Trophoblast cell (in vitro differentiated cells and primary cell): ENCODE results near the gene ETV2.

Experiments
- DNase-seq, 2 donors: peaks; one replicate each; pipeline ENCODE4 v3.0.0-alpha.2; 2016
- H2AFZ ChIP-seq: 2 replicates; pipeline ENCODE4 v1.6.1; 2013; ENCODE audit warnings: low read length, moderate library complexity, mild to moderate bottlenecking; ENCODE audit not compliant: insufficient read depth, poor library complexity
- H2AK5ac ChIP-seq: 2 replicates; pipeline ENCODE4 v1.6.1; 2013; ENCODE audit warnings: mild to moderate bottlenecking, low read length
- H2BK120ac ChIP-seq: 2 replicates; pipeline ENCODE4 v1.6.1; 2013; ENCODE audit warnings: low read length, mild to moderate bottlenecking, moderate library complexity; ENCODE audit not compliant: insufficient read depth, poor library complexity
- H2BK12ac ChIP-seq: 2 replicates; pipeline ENCODE4 v1.6.1; 2013; ENCODE audit warnings: mild to moderate bottlenecking, low read length, moderate library complexity
- H2BK5ac ChIP-seq: 2 replicates; pipeline ENCODE4 v1.6.1; 2013; ENCODE audit warnings: low read length, low read depth, moderate library complexity, mild to moderate bottlenecking; ENCODE audit not compliant: poor library complexity
- H3K14ac ChIP-seq: 2 replicates; pipeline ENCODE4 v1.6.1; 2013; ENCODE audit warnings: mild to moderate bottlenecking, low read length
- H3K18ac ChIP-seq: 2 replicates; pipeline ENCODE4 v1.6.1; 2013; ENCODE audit warnings: mild to moderate bottlenecking, low read length
- H3K23ac ChIP-seq: 2 replicates; pipeline ENCODE4 v1.6.1; 2013; ENCODE audit warnings: low read length
- H3K27ac ChIP-seq: 2 replicates; pipeline ENCODE4 v1.5.1; 2013; ENCODE audit warnings: low read depth, mild to moderate bottlenecking, inconsistent platforms, low read length, moderate library complexity
- H3K27me3 ChIP-seq: 2 replicates; pipeline ENCODE4 v1.6.1; 2013; ENCODE audit warnings: inconsistent platforms, mild to moderate bottlenecking, low read length, moderate library complexity; ENCODE audit not compliant: insufficient read depth
- H3K36me3 ChIP-seq, 2 experiments: 1 replicate in 1 of 2; 2 replicates in 1 of 2; pipeline ENCODE4 v1.6.1; 2013; ENCODE audit warnings: low read length in 2 of 2, mild to moderate bottlenecking in 2 of 2, moderate library complexity in 1 of 2; ENCODE audit not compliant: insufficient read depth in 2 of 2, control insufficient read depth in 1 of 2
- H3K4ac ChIP-seq: 2 replicates; pipeline ENCODE4 v1.6.1; 2013; ENCODE audit warnings: low read depth, mild to moderate bottlenecking, low read length, moderate library complexity
- H3K4me1 ChIP-seq, 2 experiments: 1 replicate in 1 of 2; 2 replicates in 1 of 2; pipeline ENCODE4 v1.6.1; 2013; ENCODE audit warnings: low read length in 2 of 2, mild to moderate bottlenecking in 2 of 2, moderate library complexity in 1 of 2; ENCODE audit not compliant: insufficient read depth in 2 of 2, control insufficient read depth in 1 of 2
- H3K4me2 ChIP-seq: 2 replicates; pipeline ENCODE4 v1.6.1; 2013; ENCODE audit warnings: inconsistent platforms, mild to moderate bottlenecking, low read length, moderate library complexity
- H3K4me3 ChIP-seq: 2 replicates; pipeline ENCODE4 v1.5.1; 2013; ENCODE audit warnings: mild to moderate bottlenecking, low read depth, low read length, inconsistent platforms
- H3K79me1 ChIP-seq: one replicate; pipeline ENCODE4 v1.6.1; 2013; ENCODE audit warnings: low read length
- H3K79me2 ChIP-seq: 2 replicates; pipeline ENCODE4 v1.6.1; 2013; ENCODE audit warnings: low read length, mild to moderate bottlenecking; ENCODE audit not compliant: control insufficient read depth, insufficient read depth, poor library complexity
- H3K9ac ChIP-seq: 2 replicates; pipeline ENCODE4 v1.6.1; 2013; ENCODE audit warnings: mild to moderate bottlenecking, low read length
- H3K9me3 ChIP-seq: 2 replicates; pipeline ENCODE4 v1.6.1; 2013; ENCODE audit warnings: low read depth, mild to moderate bottlenecking, control low read depth, inconsistent platforms, low read length; ENCODE audit not compliant: insufficient read depth
- H4K12ac ChIP-seq: 2 replicates; pipeline ENCODE4 v1.6.1; 2013; ENCODE audit warnings: low read depth, mild to moderate bottlenecking, low read length, moderate library complexity
- H4K8ac ChIP-seq: 2 replicates; pipeline ENCODE4 v1.6.1; 2013; ENCODE audit warnings: low read depth, mild to moderate bottlenecking, low read length, moderate library complexity
- H4K91ac ChIP-seq: one replicate; pipeline ENCODE4 v1.6.1; 2013; ENCODE audit warnings: low read depth, mild to moderate bottlenecking, low read length, moderate library complexity
- WGBS: extraction: QIAGEN DNeasy Blood & Tissue Kit; methylation state at CpG from one replicate; pipeline ENCODE4 v1.1.7; 2013; ENCODE audit warnings: missing lambda C conversion rate; ENCODE audit not compliant: insufficient read length, insufficient coverage; ENCODE audit errors: extremely low coverage; 5-methylcytosine and 5-hydroxymethylcytosine counted together

ETV2 gene

GRCh38 chr19:35619290-35619923 is 22.1 kb upstream of the ETV2 start:
- H3K4me1 ChIP-seq: no peaks in the 10 kb centered on the region
- H3K9me3 ChIP-seq: peaks cover 2% of the 10 kb centered on the region
- H3K4me2 ChIP-seq: no peak overlapping the region
- no peak overlapping the region for H3K4me3 ChIP-seq
- no peak overlapping the region for H2BK12ac ChIP-seq
- H2BK120ac ChIP-seq: no peak overlapping the region
- DNase-seq: no peak
- no peak overlapping the region for H2BK5ac ChIP-seq
- H2AK5ac ChIP-seq: no peak overlapping the region
- no peak overlapping the region for H4K12ac ChIP-seq
- no CpG with 5 or more reads among the region's 12 CpGs for WGBS
- H3K36me3 ChIP-seq: peaks cover 40 to 53% of the 10 kb centered on the region in 2 experiments
- no peak overlapping the region for H4K8ac ChIP-seq
- no peaks in the 10 kb centered on the region for H3K27me3 ChIP-seq
- no peak overlapping the region for H3K18ac ChIP-seq
- no peak overlapping the region for H4K91ac ChIP-seq
- H3K23ac ChIP-seq: no peak overlapping the region
- no peak overlapping the region for H3K14ac ChIP-seq
- H3K79me2 ChIP-seq: no peaks in the 10 kb centered on the region
- no peak overlapping the region for H3K27ac ChIP-seq
- H3K9ac ChIP-seq: no peak overlapping the region
- H3K4ac ChIP-seq: no peak overlapping the region
- H3K79me1 ChIP-seq: no peaks in the 10 kb centered on the region
- no peak overlapping the region for H2AFZ ChIP-seq

DNA sequence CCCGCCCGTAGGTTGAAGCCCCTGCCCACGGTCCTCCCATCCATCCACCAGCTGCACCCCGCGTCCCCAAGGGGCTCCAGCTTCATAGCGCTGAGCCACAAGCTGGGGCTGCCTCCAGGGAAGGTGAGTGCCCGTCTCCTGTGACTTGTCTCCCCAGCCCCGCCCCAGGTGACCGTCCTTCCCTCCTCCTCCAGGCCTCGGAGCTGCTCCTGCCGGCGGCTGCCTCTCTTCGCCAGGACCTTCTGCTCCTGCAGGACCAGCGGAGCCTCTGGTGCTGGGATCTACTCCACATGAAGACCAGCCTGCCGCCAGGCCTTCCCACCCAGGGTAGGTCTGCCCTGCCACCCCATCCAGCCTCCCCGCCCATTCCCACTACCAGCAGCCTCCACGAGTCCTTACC is 21.5 kb upstream of the ETV2 start:
- no peak overlapping the region for H2BK5ac ChIP-seq
- no peak overlapping the region for H2BK120ac ChIP-seq
- H2BK12ac ChIP-seq: no peak overlapping the region
- H3K18ac ChIP-seq: no peak overlapping the region
- no peak overlapping the region for H4K91ac ChIP-seq
- no CpG with 5 or more reads among the region's 17 CpGs for WGBS
- no peak overlapping the region for H3K9ac ChIP-seq
- H3K27me3 ChIP-seq: no peaks in the 10 kb centered on the region
- no peak overlapping the region for H4K8ac ChIP-seq
- no peak overlapping the region for H2AK5ac ChIP-seq
- no peak for DNase-seq
- no peak overlapping the region for H3K4me2 ChIP-seq
- H3K23ac ChIP-seq: no peak overlapping the region
- H3K79me2 ChIP-seq: no peaks in the 10 kb centered on the region
- peaks cover 1% of the 10 kb centered on the region for H3K9me3 ChIP-seq
- H4K12ac ChIP-seq: no peak overlapping the region
- no peaks in the 10 kb centered on the region for H3K4me1 ChIP-seq
- no peak overlapping the region for H3K4ac ChIP-seq
- no peaks in the 10 kb centered on the region for H3K79me1 ChIP-seq
- H3K14ac ChIP-seq: no peak overlapping the region
- peaks cover 38 to 48% of the 10 kb centered on the region in 2 experiments for H3K36me3 ChIP-seq
- H2AFZ ChIP-seq: no peak overlapping the region
- no peak overlapping the region for H3K4me3 ChIP-seq
- no peak overlapping the region for H3K27ac ChIP-seq

GRCh38 chr19:35621708-35622107 is 19.8 kb upstream of the ETV2 start:
- no CpG with 5 or more reads among the region's 9 CpGs for WGBS
- H4K12ac ChIP-seq: no peak overlapping the region
- no peak for DNase-seq
- no peak overlapping the region for H2BK5ac ChIP-seq
- no peak overlapping the region for H3K23ac ChIP-seq
- no peak overlapping the region for H3K9ac ChIP-seq
- H3K18ac ChIP-seq: no peak overlapping the region
- no peak overlapping the region for H2BK12ac ChIP-seq
- no peak overlapping the region for H2AFZ ChIP-seq
- no peaks in the 10 kb centered on the region for H3K79me1 ChIP-seq
- H3K9me3 ChIP-seq: no peaks in the 10 kb centered on the region
- no peaks in the 10 kb centered on the region for H3K4me1 ChIP-seq
- no peak overlapping the region for H3K4me3 ChIP-seq
- no peak overlapping the region for H3K4ac ChIP-seq
- H4K8ac ChIP-seq: no peak overlapping the region
- no peaks in the 10 kb centered on the region for H3K27me3 ChIP-seq
- no peaks in the 10 kb centered on the region for H3K79me2 ChIP-seq
- H2AK5ac ChIP-seq: no peak overlapping the region
- no peak overlapping the region for H3K27ac ChIP-seq
- H3K36me3 ChIP-seq: peaks cover 32 to 38% of the 10 kb centered on the region in 2 experiments
- no peak overlapping the region for H2BK120ac ChIP-seq
- H3K4me2 ChIP-seq: no peak overlapping the region
- H3K14ac ChIP-seq: no peak overlapping the region
- no peak overlapping the region for H4K91ac ChIP-seq

DNA sequence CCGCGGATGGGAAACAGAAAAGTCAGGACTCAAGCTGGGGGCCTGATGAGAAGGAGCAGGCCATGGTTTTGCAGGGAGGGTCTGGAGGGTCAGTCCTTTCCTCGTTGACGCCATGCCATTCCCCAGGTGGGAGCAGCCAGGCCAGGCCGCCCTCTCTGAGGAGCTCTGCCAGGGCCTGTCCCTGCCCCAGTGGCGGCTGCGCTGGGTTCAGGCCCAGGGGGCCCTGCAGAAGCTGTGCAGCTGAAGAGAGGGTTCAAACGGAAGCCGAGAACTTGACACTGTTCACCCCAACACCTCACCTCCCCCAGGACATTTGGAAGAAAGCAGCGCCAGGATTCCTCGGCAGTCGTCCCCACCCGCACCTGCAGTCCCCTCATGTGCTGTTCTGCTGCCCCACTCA is 18.8 kb upstream of the ETV2 start:
- Histone ChIP-seq H3K4me1 (no peaks in the 10 kb centered on the region), H3K4me3 (no peak overlapping the region), H4K12ac (no peak overlapping the region), H3K14ac (no peak overlapping the region), H3K23ac (no peak overlapping the region), H3K4me2 (no peak overlapping the region), H2BK12ac (no peak overlapping the region), H2BK5ac (no peak overlapping the region), H3K27me3 (no peaks in the 10 kb centered on the region), H3K79me1 (no peaks in the 10 kb centered on the region), H4K91ac (no peak overlapping the region), H3K9me3 (no peaks in the 10 kb centered on the region), H4K8ac (peak overlapping the region; percentile 20), H3K27ac (no peak overlapping the region), H3K79me2 (no peaks in the 10 kb centered on the region), H3K36me3 (peaks cover 26 to 33% of the 10 kb centered on the region in 2 experiments), H2AK5ac (no peak overlapping the region), H3K4ac (no peak overlapping the region), H2BK120ac (no peak overlapping the region), H3K18ac (no peak overlapping the region), H3K9ac (no peak overlapping the region), H2AFZ (no peak overlapping the region)
- WGBS: no CpG with 5 or more reads among the region's 13 CpGs
- no peak for DNase-seq
